Cortex of kidney (tissue), 1 donor: ENCODE measurements around the gene KNOP1.

Experiments
- DNase-seq: peaks from one replicate; lab custom pipeline; 2025; lab: John Stamatoyannopoulos, UW

Gene KNOP1

GRCh38 chr16:19717741-19718623, at the start of gene KNOP1, which contains the start of gene IQCK:
TSS of gene KNOP1 (minus strand) at chr16:19718227. CDS start at chr16:19715035, 3,192 bp downstream.
TSS of gene IQCK (plus strand) at chr16:19718271. CDS start at chr16:19718307, 36 bp downstream.
- peak; percentile 60 for DNase-seq

- no peak for DNase-seq
Measured at GRCh38 chr16:19767497-19767896, 49.5 kb upstream of the KNOP1 start.

GRCh38 chr16:19766988-19767387, 49.0 kb upstream of the KNOP1 start:
- no peak for DNase-seq

- DNase-seq, result no peak
Measured at GRCh38 chr16:19766554-19766884, 48.5 kb upstream of the KNOP1 start.

- no peak for DNase-seq
Measured at GRCh38 chr16:19765860-19766553, 48.0 kb upstream of the KNOP1 start.

- no peak for DNase-seq
Measured at GRCh38 chr16:19760356-19761060, 42.5 kb upstream of the KNOP1 start.

- no peak for DNase-seq
Measured at GRCh38 chr16:19757762-19758595, 40.0 kb upstream of the KNOP1 start.

- no peak for DNase-seq
Measured at GRCh38 chr16:19757026-19757425, 39.0 kb upstream of the KNOP1 start.

- DNase-seq, result no peak
Measured at GRCh38 chr16:19755268-19755667, 37.2 kb upstream of the KNOP1 start.

- DNase-seq, result no peak
Measured at GRCh38 chr16:19754644-19755036, 36.6 kb upstream of the KNOP1 start.

GRCh38 chr16:19753815-19754643, 36.0 kb upstream of the KNOP1 start:
- no peak for DNase-seq

GRCh38 chr16:19751478-19752385, 33.7 kb upstream of the KNOP1 start:
- no peak for DNase-seq

GRCh38 chr16:19749571-19750080, 31.6 kb upstream of the KNOP1 start:
- no peak for DNase-seq

GRCh38 chr16:19748389-19749168, 30.6 kb upstream of the KNOP1 start:
- DNase-seq, result no peak

- no peak for DNase-seq
Measured at GRCh38 chr16:19746561-19746960, 28.5 kb upstream of the KNOP1 start.

GRCh38 chr16:19745286-19746010, 27.4 kb upstream of the KNOP1 start:
- DNase-seq, result no peak

GRCh38 chr16:19744670-19745069, 26.6 kb upstream of the KNOP1 start:
- no peak for DNase-seq

- no peak for DNase-seq
Measured at GRCh38 chr16:19743816-19744159, 25.8 kb upstream of the KNOP1 start.
